ES-I3 (cell line): ENCODE data around the gene CNTF.

Source experiments
- H3K36me3 ChIP-seq: 2 replicates; pipeline ENCODE4 v1.6.1; 2013; ENCODE audit warnings: mild to moderate bottlenecking, low read length, control low read depth, moderate library complexity; ENCODE audit not compliant: insufficient read depth
- H3K4me1 ChIP-seq: 2 replicates; pipeline ENCODE4 v1.6.1; 2013; ENCODE audit warnings: mild to moderate bottlenecking, control low read depth, low read length; ENCODE audit not compliant: insufficient read depth
- H3K9ac ChIP-seq: 2 replicates; pipeline ENCODE4 v1.6.1; 2013; ENCODE audit warnings: low read depth, mild to moderate bottlenecking, low read length, moderate library complexity
- H3K9me3 ChIP-seq: 2 replicates; pipeline ENCODE4 v1.6.1; 2013; ENCODE audit warnings: mild to moderate bottlenecking, low read length, moderate library complexity; ENCODE audit not compliant: control insufficient read depth, insufficient read depth

Gene CNTF

GRCh38 chr11:58625086-58625485, 2.6 kb downstream of the CNTF start:
- Histone ChIP-seq H3K4me1 (peaks cover 13% of the 10 kb centered on the region), H3K36me3 (peaks cover 12% of the 10 kb centered on the region), H3K9me3 (no peaks in the 10 kb centered on the region), H3K9ac (no peak overlapping the region)

- peaks cover 13% of the 10 kb centered on the region for H3K4me1 ChIP-seq
- H3K9me3 ChIP-seq, result no peaks in the 10 kb centered on the region
- H3K9ac ChIP-seq, result no peak overlapping the region
- H3K36me3 ChIP-seq, result peaks cover 12% of the 10 kb centered on the region
Observed at GRCh38 chr11:58625826-58626460, 3.5 kb downstream of the CNTF start.

- Histone ChIP-seq H3K36me3 (peaks cover 10% of the 10 kb centered on the region), H3K9ac (no peak overlapping the region), H3K4me1 (peaks cover 13% of the 10 kb centered on the region), H3K9me3 (no peaks in the 10 kb centered on the region)
Observed at GRCh38 chr11:58626934-58627483, 4.5 kb downstream of the CNTF start.

GRCh38 chr11:58628446-58628845, 6.0 kb downstream of the CNTF start:
- Histone ChIP-seq H3K4me1 (peaks cover 13% of the 10 kb centered on the region), H3K9me3 (no peaks in the 10 kb centered on the region), H3K9ac (no peak overlapping the region), H3K36me3 (peaks cover 6% of the 10 kb centered on the region)

- no peak overlapping the region for H3K9ac ChIP-seq
- H3K9me3 ChIP-seq, result no peaks in the 10 kb centered on the region
- peaks cover 6% of the 10 kb centered on the region; the same call in 1 of the 2 replicates for H3K36me3 ChIP-seq
- peaks cover 2% of the 10 kb centered on the region; the same call in 1 of the 2 replicates for H3K4me1 ChIP-seq
Observed at GRCh38 chr11:58629857-58630256, 7.4 kb downstream of the CNTF start.

GRCh38 chr11:58631378-58631777, 8.9 kb downstream of the CNTF start:
- Histone ChIP-seq H3K9ac (no peak overlapping the region), H3K4me1 (no peaks in the 10 kb centered on the region), H3K36me3 (no peaks in the 10 kb centered on the region), H3K9me3 (no peaks in the 10 kb centered on the region)

- Histone ChIP-seq H3K4me1 (no peaks in the 10 kb centered on the region), H3K9ac (no peak overlapping the region), H3K36me3 (no peaks in the 10 kb centered on the region), H3K9me3 (no peaks in the 10 kb centered on the region)
Observed at GRCh38 chr11:58632510-58632909, 10.0 kb downstream of the CNTF start.

- Histone ChIP-seq H3K9me3 (no peaks in the 10 kb centered on the region), H3K4me1 (no peaks in the 10 kb centered on the region), H3K9ac (no peak overlapping the region), H3K36me3 (no peaks in the 10 kb centered on the region)
Observed at GRCh38 chr11:58636587-58636986, 14.1 kb downstream of the CNTF start.

- H3K36me3 ChIP-seq, result no peaks in the 10 kb centered on the region
- no peak overlapping the region for H3K9ac ChIP-seq
- no peaks in the 10 kb centered on the region for H3K9me3 ChIP-seq
- no peaks in the 10 kb centered on the region for H3K4me1 ChIP-seq
Observed at GRCh38 chr11:58637371-58637770, 14.9 kb downstream of the CNTF start.

GRCh38 chr11:58639103-58639502, 16.6 kb downstream of the CNTF start:
- H3K9me3 ChIP-seq, result no peaks in the 10 kb centered on the region
- H3K9ac ChIP-seq, result no peak overlapping the region
- H3K4me1 ChIP-seq, result no peaks in the 10 kb centered on the region
- no peaks in the 10 kb centered on the region for H3K36me3 ChIP-seq

- no peaks in the 10 kb centered on the region for H3K4me1 ChIP-seq
- H3K9me3 ChIP-seq, result no peaks in the 10 kb centered on the region
- no peaks in the 10 kb centered on the region for H3K36me3 ChIP-seq
- H3K9ac ChIP-seq, result no peak overlapping the region
Observed at GRCh38 chr11:58639669-58640068, 17.2 kb downstream of the CNTF start.

- H3K9me3 ChIP-seq, result peaks cover 3% of the 10 kb centered on the region; the same call in 1 of the 2 replicates
- H3K4me1 ChIP-seq, result no peaks in the 10 kb centered on the region
- H3K9ac ChIP-seq, result no peak overlapping the region
- H3K36me3 ChIP-seq, result no peaks in the 10 kb centered on the region
Observed at GRCh38 chr11:58640386-58641023, 18.0 kb downstream of the CNTF start.

- Histone ChIP-seq H3K9ac (no peak overlapping the region), H3K4me1 (no peaks in the 10 kb centered on the region), H3K36me3 (no peaks in the 10 kb centered on the region)
Observed at GRCh38 chr11:58641341-58641740, 18.9 kb downstream of the CNTF start.

GRCh38 chr11:58641803-58642581, 19.5 kb downstream of the CNTF start:
- H3K4me1 ChIP-seq, result no peaks in the 10 kb centered on the region
- H3K9me3 ChIP-seq, result peaks cover 5% of the 10 kb centered on the region; the same call in 1 of the 2 replicates
- H3K36me3 ChIP-seq, result no peaks in the 10 kb centered on the region
- no peak overlapping the region for H3K9ac ChIP-seq

More at GRCh38 chr11:58641341-58641740, 18.9 kb downstream of the CNTF start:
- H3K9me3 ChIP-seq, result peaks cover 5% of the 10 kb centered on the region; the same call in 1 of the 2 replicates
